GM12891 (cell line): ENCODE data around the gene COP1.

ENCODE experiments used
- POLR2A ChIP-seq: IDR thresholded peaks from 2 replicates; pipeline ENCODE4 v1.6.1; 2011; ENCODE audit warnings: low read depth, low read length, control low read depth
- POLR2AphosphoS5 ChIP-seq: IDR thresholded peaks from 2 replicates; pipeline ENCODE4 v1.6.1; 2011; ENCODE audit warnings: low read depth, low read length, control low read depth
- TAF1 ChIP-seq: IDR thresholded peaks from 2 replicates; pipeline ENCODE4 v1.6.1; 2011; ENCODE audit warnings: low read depth, low read length, control low read depth

GRCh38 chr1:176144526-176144925, 62.6 kb downstream of the COP1 start:
- TF ChIP-seq POLR2A (no peak), POLR2AphosphoS5 (no peak), TAF1 (no peak)
